GM18907 (cell line): ENCODE data around the gene UGT1A6.
"Not testable (repeated sequence)": the region's sequence is repeated elsewhere in the genome, so short reads cannot be mapped to it uniquely, and the experiment has no call there.

Source experiments
- ATAC-seq: cut with Tn5 transposase; IDR thresholded peaks from one replicate; pipeline ENCODE4 v1.9.1; 2021; ENCODE audit warnings: mild to moderate bottlenecking, moderate library complexity; ENCODE audit not compliant: unreplicated experiment

Gene UGT1A6

GRCh38 chr2:233692648-233693047 lies at the start of gene UGT1A6:
Gene UGT1A6, plus strand, starts transcription at chr2:233692890. Its CDS starts 115 bp downstream, at chr2:233693005.
- no peak for ATAC-seq

- no peak for ATAC-seq
Measured at GRCh38 chr2:233643128-233643527, 49.6 kb upstream of the UGT1A6 start.

GRCh38 chr2:233646033-233646432 lies 46.7 kb upstream of the UGT1A6 start:
- not testable (repeated sequence) for ATAC-seq

GRCh38 chr2:233650981-233651380 lies 41.7 kb upstream of the UGT1A6 start:
- ATAC-seq = no peak

GRCh38 chr2:233651430-233651829 lies 41.3 kb upstream of the UGT1A6 start:
- ATAC-seq = no peak

GRCh38 chr2:233654501-233654900 lies 38.2 kb upstream of the UGT1A6 start:
- ATAC-seq = no peak

GRCh38 chr2:233655043-233655442 lies 37.6 kb upstream of the UGT1A6 start:
- ATAC-seq = no peak

- ATAC-seq = not testable (repeated sequence)
Measured at GRCh38 chr2:233655943-233656342, 36.7 kb upstream of the UGT1A6 start.

GRCh38 chr2:233656443-233656842 lies 36.2 kb upstream of the UGT1A6 start:
- no peak for ATAC-seq

- no peak for ATAC-seq
Measured at GRCh38 chr2:233658610-233659009, 34.1 kb upstream of the UGT1A6 start.

- no peak for ATAC-seq
Measured at GRCh38 chr2:233663911-233664310, 28.8 kb upstream of the UGT1A6 start.

GRCh38 chr2:233668605-233669260 lies 24.0 kb upstream of the UGT1A6 start:
- no peak for ATAC-seq

- no peak for ATAC-seq
Measured at GRCh38 chr2:233671290-233672161, 21.2 kb upstream of the UGT1A6 start, which contains the start of gene UGT1A9. Gene UGT1A9, plus strand, starts transcription at chr2:233671898. Its CDS starts 37 bp downstream, at chr2:233671935.

GRCh38 chr2:233672886-233673285 lies 19.8 kb upstream of the UGT1A6 start:
- no peak for ATAC-seq

GRCh38 chr2:233673896-233674295 lies 18.8 kb upstream of the UGT1A6 start:
- ATAC-seq = no peak

- ATAC-seq = no peak
Measured at GRCh38 chr2:233674314-233674713, 18.4 kb upstream of the UGT1A6 start.

GRCh38 chr2:233674995-233675394 lies 17.7 kb upstream of the UGT1A6 start:
- ATAC-seq = no peak

- ATAC-seq = no peak
Measured at GRCh38 chr2:233676046-233676445, 16.6 kb upstream of the UGT1A6 start.

GRCh38 chr2:233679196-233679595 lies 13.5 kb upstream of the UGT1A6 start:
- no peak for ATAC-seq

GRCh38 chr2:233680361-233681045 lies 12.2 kb upstream of the UGT1A6 start:
- ATAC-seq = no peak

- ATAC-seq = no peak
Measured at GRCh38 chr2:233681521-233682099, 11.1 kb upstream of the UGT1A6 start, which contains the start of gene UGT1A7. Gene UGT1A7, plus strand, starts transcription at chr2:233681901. Its CDS starts 37 bp downstream, at chr2:233681938.
